ENCODE measurements around the gene VAT1. TPM values are rescaled to one million over a fixed set of nuclear protein-coding genes. Genes with fewer than 3 reads are reported as not detected.
A peak's percentile ranks its signal among the peaks of the same experiment; 100 is the strongest.

VAT1 gene
- total and polyA plus RNA-seq, 2 of the 13 experiments (the other 11 are each of a cell fraction or from before 2014, with no cell fraction given), result 143 to 205 TPM

- TF ChIP-seq ZNF280D (CRISPR knock-in tag; IDR thresholded peaks at IDR 0.05) (peak; percentile 72; the same call in 1 of the 2 replicates), DRAP1 (CRISPR knock-in tag; IDR thresholded peaks at IDR 0.05) (peak; percentile 61; the same call in 1 of the 2 replicates), CBX1 (IDR thresholded peaks at IDR 0.05; ENCODE audit: low read depth) (no peak), MIXL1 (CRISPR knock-in tag; IDR thresholded peaks at IDR 0.05) (peak; percentile 99), NR2F1 (CRISPR knock-in tag; IDR thresholded peaks at IDR 0.05) (peak; percentile 97 to 99), DMAP1 (CRISPR knock-in tag; IDR thresholded peaks at IDR 0.05) (peak; percentile 75), ARID3A (IDR thresholded peaks at IDR 0.05; ENCODE audit: low read depth, low read length) (peak; percentile 98), TEF (CRISPR knock-in tag; IDR thresholded peaks at IDR 0.05) (peak; percentile 61; the same call in 1 of the 2 replicates), ZBTB37 (CRISPR knock-in tag; IDR thresholded peaks at IDR 0.05) (peak; percentile 100), ZNF414 (CRISPR knock-in tag; IDR thresholded peaks at IDR 0.05) (peak; percentile 95), JUNB (CRISPR knock-in tag; IDR thresholded peaks at IDR 0.05; ENCODE audit: borderline replicate concordance) (peak; percentile 41; the same call in 1 of the 2 replicates), NR2F6 (IDR thresholded peaks at IDR 0.05) (peak; percentile 99), NR2F6 (CRISPR knock-in tag; IDR thresholded peaks at IDR 0.05) (peak; percentile 100), SALL1 (CRISPR knock-in tag; IDR thresholded peaks at IDR 0.05) (peak; percentile 99), ZNF101 (CRISPR knock-in tag; IDR thresholded peaks at IDR 0.05; ENCODE audit: borderline replicate concordance, low read depth) (no peak), ZNF703 (CRISPR knock-in tag; IDR thresholded peaks at IDR 0.05; ENCODE audit: borderline replicate concordance) (no peak), MED1 (CRISPR knock-in tag; IDR thresholded peaks at IDR 0.05) (peak; percentile 94), ZNF749 (CRISPR knock-in tag; IDR thresholded peaks at IDR 0.05; ENCODE audit: borderline replicate concordance) (no peak), TCF7 (IDR thresholded peaks at IDR 0.05; ENCODE audit: low read depth) (peak; percentile 96), SKI (IDR thresholded peaks at IDR 0.05; ENCODE audit: partially characterized antibody) (peak; percentile 83), ZNF773 (CRISPR knock-in tag; IDR thresholded peaks at IDR 0.05; ENCODE audit: borderline replicate concordance) (no peak), ZNF331 (CRISPR knock-in tag; IDR thresholded peaks at IDR 0.05) (peak; percentile 95), ZNF546 (CRISPR knock-in tag; conservative IDR thresholded peaks at IDR 0.05) (no peak)
These were observed 46.6 kb upstream of the VAT1 start (continued) for GRCh38 chr17:43068570-43069367.
